H1 (cell line): ENCODE measurements around the gene PDE4B. TPM values are rescaled to one million over a fixed set of nuclear protein-coding genes. Genes with fewer than 3 reads are reported as not detected.

ENCODE experiments used
- CTCF ChIA-PET: fragments of 300-600 bp; sonication (Branson Sonifier 250); formaldehyde crosslinking; loops from one replicate; lab custom pipeline; 2021; ENCODE audit not compliant: partially characterized antibody; lab: Charles Lee
- POLR2A ChIA-PET: fragments of 300-600 bp; sonication (Branson Sonifier 250); formaldehyde crosslinking; loops from one replicate; lab custom pipeline; 2021; ENCODE audit warnings: inconsistent platforms; ENCODE audit not compliant: partially characterized antibody; lab: Charles Lee
- DNase-seq, 2 experiments: peaks; one replicate each; pipeline versions ENCODE4 v3.0.0 to v3.0.0-alpha.2; 2010 to 2022; ENCODE audit warnings: low spot score in 2 of 2, low read depth in 1 of 2, mixed read lengths in 1 of 2
- FAIRE-seq: peaks from 2 replicates; lab custom pipeline; 2011; peaks lifted over from hg19 to GRCh38; lab: Jason Lieb, UNC
- H2AFZ ChIP-seq: 2 replicates; pipeline ENCODE4 v1.8.1; 2012; ENCODE audit warnings: low read length, inconsistent platforms
- H2AK5ac ChIP-seq: 2 replicates; pipeline ENCODE4 v1.6.1; 2013; ENCODE audit warnings: low read depth, low read length
- H2BK120ac ChIP-seq: replicated peaks from 2 replicates; pipeline ENCODE3; 2013; ENCODE audit warnings: low read depth, low read length, inconsistent platforms
- H2BK12ac ChIP-seq: 2 replicates; pipeline ENCODE4 v1.6.1; 2013; ENCODE audit warnings: low read depth, low read length
- H2BK15ac ChIP-seq: 2 replicates; pipeline ENCODE4 v1.6.1; 2013; ENCODE audit warnings: low read length
- H2BK20ac ChIP-seq: 2 replicates; pipeline ENCODE4 v1.6.1; 2013; ENCODE audit warnings: low read length
- H2BK5ac ChIP-seq: 2 replicates; pipeline ENCODE4 v1.6.1; 2013; ENCODE audit warnings: low read depth, low read length
- H3K14ac ChIP-seq: 2 replicates; pipeline ENCODE4 v1.6.1; 2013; ENCODE audit warnings: inconsistent platforms; ENCODE audit not compliant: insufficient read length
- H3K18ac ChIP-seq: 2 replicates; pipeline ENCODE4 v1.6.1; 2013; ENCODE audit warnings: low read length; ENCODE audit errors: extremely low read depth
- H3K23ac ChIP-seq: 2 replicates; pipeline ENCODE4 v1.6.1; 2013; ENCODE audit warnings: inconsistent platforms; ENCODE audit not compliant: insufficient read length
- H3K23me2 ChIP-seq: 2 replicates; pipeline ENCODE4 v1.6.1; 2013; ENCODE audit warnings: low read depth, low read length
- H3K27ac ChIP-seq: 2 replicates; pipeline ENCODE4 v1.6.1; 2011; ENCODE audit warnings: low read depth, low read length, inconsistent platforms
- H3K27me3 ChIP-seq, 4 experiments: replicated peaks in 1 of 4; 1 replicate in 1 of 4; 2 replicates in 3 of 4; pipeline versions ENCODE4 v1.6.1 to v1.8.1; 2011 to 2013; ENCODE audit warnings: low read length in 3 of 4, mild to moderate bottlenecking in 3 of 4, inconsistent platforms in 2 of 4, mixed read lengths in 2 of 4, moderate library complexity in 1 of 4; ENCODE audit not compliant: control insufficient read depth in 3 of 4, insufficient read depth in 3 of 4; ENCODE audit errors: extremely low read depth in 1 of 4
- H3K36me3 ChIP-seq, 4 experiments: 2 replicates each; pipeline versions ENCODE4 v1.6.1 to v1.8.1; 2011 to 2013; ENCODE audit warnings: mild to moderate bottlenecking in 4 of 4, low read length in 3 of 4, moderate library complexity in 2 of 4, control low read depth in 1 of 4, inconsistent platforms in 1 of 4; ENCODE audit not compliant: insufficient read depth in 4 of 4, control insufficient read depth in 2 of 4
- H3K4ac ChIP-seq: replicated peaks from 2 replicates; pipeline ENCODE3; 2013; ENCODE audit warnings: low read length, low read depth, mixed read lengths, inconsistent platforms; ENCODE audit not compliant: insufficient read length
- H3K4me1 ChIP-seq, 4 experiments: replicated peaks in 1 of 4; 1 replicate in 1 of 4; 2 replicates in 3 of 4; pipeline versions ENCODE4 v1.6.1 to v1.8.1; 2011 to 2013; ENCODE audit warnings: low read length in 3 of 4, inconsistent platforms in 2 of 4, mixed read lengths in 1 of 4; ENCODE audit not compliant: insufficient read depth in 4 of 4, control insufficient read depth in 3 of 4
- H3K4me2 ChIP-seq, 2 experiments: 2 replicates each; pipeline versions ENCODE4 v1.6.1 to v1.8.1; 2011 to 2013; ENCODE audit warnings: low read depth in 2 of 2, low read length in 2 of 2, control low read depth in 1 of 2, inconsistent platforms in 1 of 2, mild to moderate bottlenecking in 1 of 2; ENCODE audit not compliant: insufficient read depth in 1 of 2
- H3K4me3 ChIP-seq, 4 experiments: fragments of 200-600, 300-600 bp in 1 of 4; sonication (generic), shearing (Covaris generic), sonication (Bioruptor Twin) in 1 of 4; 2 replicates each; pipeline versions ENCODE4 v1.5.1 to v1.8.1; 2011 to 2016; ENCODE audit warnings: low read length in 4 of 4, low read depth in 3 of 4, control low read depth in 2 of 4, inconsistent platforms in 2 of 4, mild to moderate bottlenecking in 2 of 4, mixed read lengths in 1 of 4, moderate library complexity in 1 of 4; ENCODE audit not compliant: insufficient read depth in 2 of 4; ENCODE audit errors: extremely low read depth in 1 of 4
- H3K56ac ChIP-seq: replicated peaks from 2 replicates; pipeline ENCODE3; 2013; ENCODE audit warnings: low read depth, mild to moderate bottlenecking, mixed read lengths, low read length, inconsistent platforms; ENCODE audit not compliant: insufficient read length
- H3K79me1 ChIP-seq: 2 replicates; pipeline ENCODE4 v1.6.1; 2013; ENCODE audit warnings: low read depth, low read length, control low read depth
- H3K79me2 ChIP-seq, 2 experiments: 2 replicates each; pipeline versions ENCODE4 v1.6.1 to v1.8.1; 2012 to 2013; ENCODE audit warnings: low read length in 2 of 2, mild to moderate bottlenecking in 2 of 2, inconsistent platforms in 1 of 2; ENCODE audit not compliant: insufficient read depth in 2 of 2, control insufficient read depth in 1 of 2
- H3K9ac ChIP-seq, 4 experiments: replicated peaks in 1 of 4; 1 replicate in 1 of 4; 2 replicates in 3 of 4; pipeline versions ENCODE4 v1.6.1 to v1.8.1; 2011 to 2013; ENCODE audit warnings: low read depth in 3 of 4, low read length in 3 of 4, control low read depth in 2 of 4, mild to moderate bottlenecking in 2 of 4, moderate library complexity in 2 of 4, inconsistent platforms in 1 of 4; ENCODE audit errors: extremely low read depth in 1 of 4
- H3K9me3 ChIP-seq, 2 experiments: 2 replicates each; pipeline versions ENCODE4 v1.6.1 to v1.8.1; 2012 to 2013; ENCODE audit warnings: mild to moderate bottlenecking in 2 of 2, moderate library complexity in 2 of 2, control low read depth in 1 of 2, inconsistent platforms in 1 of 2, low read depth in 1 of 2, low read length in 1 of 2, mixed read lengths in 1 of 2; ENCODE audit not compliant: insufficient read depth in 2 of 2
- H4K20me1 ChIP-seq, 2 experiments: replicated peaks in 1 of 2; 2 replicates each; pipeline versions ENCODE3 to v1.8.1; 2011 to 2013; ENCODE audit warnings: inconsistent platforms in 2 of 2, low read length in 2 of 2, mild to moderate bottlenecking in 1 of 2; ENCODE audit not compliant: insufficient read depth in 2 of 2, control insufficient read depth in 1 of 2
- H4K5ac ChIP-seq: 2 replicates; pipeline ENCODE4 v1.6.1; 2013; ENCODE audit warnings: low read length, low read depth, mixed read lengths, inconsistent platforms; ENCODE audit not compliant: insufficient read length
- H4K8ac ChIP-seq: 2 replicates; pipeline ENCODE4 v1.8.0; 2013; ENCODE audit warnings: mild to moderate bottlenecking, moderate library complexity, low read length, inconsistent platforms; ENCODE audit not compliant: insufficient read depth; ENCODE audit errors: extremely low read depth
- H4K91ac ChIP-seq: replicated peaks from 2 replicates; pipeline ENCODE3; 2013; ENCODE audit warnings: low read length, mixed read lengths, inconsistent platforms; ENCODE audit not compliant: insufficient read length
- CHD1 ChIP-seq: IDR thresholded peaks from 2 replicates; pipeline ENCODE4 v1.6.1; 2012; ENCODE audit warnings: low read depth, low read length, improper control_type of control experiment
- CREB1 ChIP-seq: IDR thresholded peaks from 2 replicates; pipeline ENCODE4 v1.6.1; 2012; ENCODE audit warnings: inconsistent platforms
- EGR1 ChIP-seq: IDR thresholded peaks from 2 replicates; pipeline ENCODE4 v1.6.1; 2011; ENCODE audit warnings: low read depth, low read length, borderline replicate concordance
- KDM1A ChIP-seq: fragments of 200-600, 300-600 bp; sonication (generic); IDR thresholded peaks from 2 replicates; pipeline ENCODE4 v1.7.1; 2016; ENCODE audit warnings: mild to moderate bottlenecking, low read length, borderline replicate concordance
- KDM5A ChIP-seq: fragments of 200-600 bp; IDR thresholded peaks from 2 replicates; pipeline ENCODE4 v1.7.1; 2012; ENCODE audit warnings: mild to moderate bottlenecking, low read length, inconsistent platforms, mixed read lengths
- MAFK ChIP-seq: IDR thresholded peaks from 2 replicates; pipeline ENCODE4 v1.6.1; 2012; ENCODE audit warnings: low read depth, mild to moderate bottlenecking, improper control_type of control experiment, low read length
- NANOG ChIP-seq: IDR thresholded peaks from 2 replicates; pipeline ENCODE4 v1.6.1; 2011; ENCODE audit warnings: low read length, low read depth, mild to moderate bottlenecking, inconsistent platforms; ENCODE audit not compliant: insufficient read depth, poor library complexity, severe bottlenecking
- RBBP5 ChIP-seq: IDR thresholded peaks from 2 replicates; pipeline ENCODE4 v1.7.1; 2012; ENCODE audit warnings: low read depth, mild to moderate bottlenecking, inconsistent platforms, low read length, moderate library complexity, borderline replicate concordance
- RFX5 ChIP-seq: IDR thresholded peaks from 2 replicates; pipeline ENCODE4 v1.6.1; 2011; ENCODE audit warnings: low read depth, low read length, improper control_type of control experiment, borderline replicate concordance
- SAP30 ChIP-seq: fragments of 300-600 bp; sonication (generic); IDR thresholded peaks from 2 replicates; pipeline ENCODE4 v1.7.1; 2012; ENCODE audit warnings: low read length, moderate library complexity, mild to moderate bottlenecking, inconsistent platforms; ENCODE audit not compliant: insufficient read depth, insufficient replicate concordance
- SIRT6 ChIP-seq: IDR thresholded peaks from one replicate; pipeline ENCODE4 v1.7.1; 2012; ENCODE audit warnings: low read length, inconsistent platforms
- SP4 ChIP-seq: IDR thresholded peaks from 2 replicates; pipeline ENCODE4 v1.6.1; 2012; ENCODE audit warnings: low read length, inconsistent platforms
- TAF1 ChIP-seq: IDR thresholded peaks from 2 replicates; pipeline ENCODE4 v1.6.1; 2011; ENCODE audit warnings: mild to moderate bottlenecking, low read depth, low read length
- TBP ChIP-seq: IDR thresholded peaks from 2 replicates; pipeline ENCODE4 v1.6.1; 2011; ENCODE audit warnings: low read depth, low read length, improper control_type of control experiment
- TEAD4 ChIP-seq: IDR thresholded peaks from 2 replicates; pipeline ENCODE4 v1.6.1; 2012; ENCODE audit warnings: low read depth, low read length, inconsistent platforms, mixed read lengths
- ZNF274 ChIP-seq: IDR thresholded peaks from 2 replicates; pipeline ENCODE4 v1.7.0; 2012; ENCODE audit warnings: low read length, borderline replicate concordance; ENCODE audit errors: extremely low read depth
- WGBS, 2 experiments: shearing (Covaris generic) in 1 of 2; methylation state at CpG; one replicate each; pipeline versions ENCODE4 v1.1.6 to v1.1.7; 2013 to 2015; ENCODE audit warnings: low lambda C conversion rate in 2 of 2, mixed read lengths in 2 of 2, inconsistent platforms in 1 of 2, low coverage in 1 of 2, missing lambda C conversion rate in 1 of 2; ENCODE audit not compliant: insufficient replicate concordance in 2 of 2, insufficient coverage in 1 of 2, insufficient read length in 1 of 2; ENCODE audit errors: extremely low coverage in 1 of 2, missing lambda C conversion rate in 1 of 2; 5-methylcytosine and 5-hydroxymethylcytosine counted together
- polyA plus RNA-seq, 7 experiments: library from polyadenylated mRNA; depleted of rRNA in 3 of 7; stranded (reverse) in 5 of 7; unstranded in 2 of 7; fragments of >200 nt in 5 of 7; fragments of 200-250 nt in 2 of 7; gene quantifications; 1 replicate in 5 of 7; 2 replicates in 1 of 7; 4 replicates in 1 of 7; pipeline versions ENCODE4 v1.2.1 to v1.2.3, GENCODE V29; 2011 to 2013; ENCODE audit warnings: missing spikeins in 2 of 7, mixed read lengths in 2 of 7
- total RNA-seq: library from RNA; stranded (reverse); fragmentation: NEBNext Ultra II Directional; extraction: Animal tissue kit (Norgen Biotek cat#: 25700); gene quantifications from 2 replicates; pipeline ENCODE4 v1.2.1, GENCODE V29; 2021

The PDE4B gene
- total and polyA plus RNA-seq, 2 of the 8 experiments (the other 6 are each of a cell fraction or from before 2014, with no cell fraction given) = 5.0 to 15.1 TPM

GRCh38 chr1:66327588-66327987 lies 534.9 kb downstream of the PDE4B start:
- TF ChIP-seq SP4 = no peak
- TF ChIP-seq KDM5A = no peak
- no peak for TF ChIP-seq EGR1
- no peak for TF ChIP-seq CHD1
- TF ChIP-seq TAF1 = no peak
- no peak for TF ChIP-seq KDM1A
- TF ChIP-seq CREB1 = no peak
- TF ChIP-seq SAP30 = no peak
- TF ChIP-seq RFX5 = no peak
- no peak for TF ChIP-seq NANOG
- TF ChIP-seq ZNF274 = no peak
- no peak for TF ChIP-seq SIRT6
- TF ChIP-seq RBBP5 = no peak
- no peak for TF ChIP-seq TEAD4
- no peak for TF ChIP-seq MAFK
- no peak for TF ChIP-seq TBP
- TF ChIP-seq, all 59 proteins: peak for 0
- Histone ChIP-seq H4K20me1 (no peaks in the 10 kb centered on the region), H3K4me1 (peaks cover 0 to 6% (median 1%) of the 10 kb centered on the region in 4 experiments; a peak in 4 of 7 replicates), H3K4ac (no peak overlapping the region), H3K9me3 (no peaks in the 10 kb centered on the region), H3K23me2 (peaks cover 3% of the 10 kb centered on the region; the same call in 1 of the 2 replicates), H2BK15ac (no peak overlapping the region), H3K79me2 (0 out of 4 replicates have a peak, but pooled peaks cover 0 to 2% of the 10 kb centered on the region in 2 experiments), H3K23ac (no peak overlapping the region), H2AFZ (no peak overlapping the region), H4K91ac (no peak overlapping the region), H3K79me1 (no peaks in the 10 kb centered on the region), H4K8ac (no peak overlapping the region), H2AK5ac (no peak overlapping the region), H3K4me2 (no peak overlapping the region), H2BK5ac (no peak overlapping the region), H3K18ac (no peak overlapping the region), H3K27me3 (peaks cover 0 to 1% (median 0%) of the 10 kb centered on the region in 4 experiments; a peak in 1 of 7 replicates), H3K27ac (no peak overlapping the region), H3K14ac (no peak overlapping the region), H4K5ac (no peak overlapping the region), H2BK120ac (no peak overlapping the region), H2BK20ac (no peak overlapping the region), H2BK12ac (no peak overlapping the region), H3K56ac (no peak overlapping the region), H3K9ac (no peak overlapping the region), H3K4me3 (no peak overlapping the region), H3K36me3 (no peaks in the 10 kb centered on the region; a peak in 1 of 8 replicates)
- DNase-seq (no peak), FAIRE-seq (no peak)
- WGBS, 2 experiments = 91% methylated on average over 2 of the region's 2 CpGs; no CpG with 5 or more reads in 1 of the 2 experiments
- ChIA-PET CTCF (interaction anchor here (1.3 kb wide), 1 partner anchor 14 kb away, joined by 3 read pairs; no protein-coding TSS in a partner anchor), POLR2A (no interaction called here)
